HepG2 (cell line): ENCODE data around the gene FSTL1. TPM values are rescaled to one million over a fixed set of nuclear protein-coding genes. Genes with fewer than 3 reads are reported as not detected.

ENCODE experiments used
- ATF4 ChIP-seq, 2 experiments: fragments of 450-650 bp in 1 of 2; sonication (generic) in 1 of 2; formaldehyde crosslinking; IDR thresholded peaks; 2 replicates each; pipeline versions ENCODE4 v1.5.0 to v1.8.0; 2020 to 2022; ENCODE audit warnings: mild to moderate bottlenecking in 1 of 2, missing genetic modification reagents in 1 of 2
- DDIT3 ChIP-seq: sonication (generic); formaldehyde crosslinking; IDR thresholded peaks from 2 replicates; pipeline ENCODE4 v1.4.0; 2020; ENCODE audit warnings: mild to moderate bottlenecking, missing genetic modification reagents
- GLMP ChIP-seq: sonication (generic); formaldehyde crosslinking; IDR thresholded peaks from 2 replicates; pipeline ENCODE4 v1.9.0; 2021; ENCODE audit warnings: missing genetic modification reagents, mild to moderate bottlenecking, borderline replicate concordance
- GMEB1 ChIP-seq: sonication (generic); formaldehyde crosslinking; IDR thresholded peaks from 2 replicates; pipeline ENCODE4 v1.5.1; 2020; ENCODE audit warnings: missing genetic modification reagents, mild to moderate bottlenecking, borderline replicate concordance
- HNF1A ChIP-seq, 2 experiments: sonication (generic) in 1 of 2; formaldehyde crosslinking in 1 of 2; IDR thresholded peaks; 2 replicates each; pipeline versions ENCODE4 v1.4.0 to v1.6.1; 2016 to 2020; ENCODE audit warnings: borderline replicate concordance in 1 of 2, low read depth in 1 of 2, mild to moderate bottlenecking in 1 of 2, missing genetic modification reagents in 1 of 2
- HNRNPK ChIP-seq: fragments of 200-400 bp; formaldehyde crosslinking; IDR thresholded peaks from 2 replicates; pipeline ENCODE4 v1.6.1; 2018; ENCODE audit warnings: low read length, low read depth, moderate library complexity, mild to moderate bottlenecking; ENCODE audit not compliant: poor library complexity, severe bottlenecking
- MAFG ChIP-seq: sonication (generic); formaldehyde crosslinking; IDR thresholded peaks from 2 replicates; pipeline ENCODE4 v1.5.1; 2020; ENCODE audit warnings: mild to moderate bottlenecking, missing genetic modification reagents
- PCBP1 ChIP-seq: fragments of 200-400 bp; formaldehyde crosslinking; IDR thresholded peaks from 2 replicates; pipeline ENCODE4 v1.6.1; 2017; ENCODE audit warnings: mild to moderate bottlenecking, low read depth, low read length, borderline replicate concordance
- RCOR2 ChIP-seq: IDR thresholded peaks from 2 replicates; pipeline ENCODE4 v1.6.1; 2016; ENCODE audit warnings: missing biosample characterization, missing genetic modification reagents
- SATB2 ChIP-seq: sonication (generic); formaldehyde crosslinking; IDR thresholded peaks from 2 replicates; pipeline ENCODE4 v1.5.0; 2020; ENCODE audit warnings: missing genetic modification reagents
- YEATS2 ChIP-seq: sonication (generic); formaldehyde crosslinking; IDR thresholded peaks from 2 replicates; pipeline ENCODE4 v1.4.0; 2020; ENCODE audit warnings: missing genetic modification reagents, borderline replicate concordance
- ZBTB10 ChIP-seq: sonication (generic); formaldehyde crosslinking; IDR thresholded peaks from 2 replicates; pipeline ENCODE4 v1.4.0; 2020; ENCODE audit warnings: missing genetic modification reagents, borderline replicate concordance
- ZNF350 ChIP-seq: sonication (generic); formaldehyde crosslinking; IDR thresholded peaks from 2 replicates; pipeline ENCODE4 v1.4.0; 2020; ENCODE audit warnings: mild to moderate bottlenecking, low read depth, missing genetic modification reagents, borderline replicate concordance
- ZNF564 ChIP-seq: sonication (generic); formaldehyde crosslinking; IDR thresholded peaks from 2 replicates; pipeline ENCODE4 v1.8.1; 2023; ENCODE audit warnings: mild to moderate bottlenecking, missing genetic modification reagents
- ZNF788 ChIP-seq: sonication (generic); formaldehyde crosslinking; IDR thresholded peaks from 2 replicates; pipeline ENCODE4 v1.5.0; 2020; ENCODE audit warnings: mild to moderate bottlenecking, missing genetic modification reagents, borderline replicate concordance
- polyA plus RNA-seq, 8 experiments: library from polyadenylated mRNA; depleted of rRNA in 3 of 8; stranded (reverse) in 7 of 8; unstranded in 1 of 8; fragments of >200 nt; fragmentation: Illumina TruSeq in 4 of 8; extraction: Trizol in 4 of 8; gene quantifications; 2 replicates each; pipeline versions ENCODE4 v1.2.1 to v1.2.3, GENCODE V29; 2011 to 2016; ENCODE audit warnings: low read depth in 4 of 8, missing spikeins in 1 of 8, mixed read lengths in 1 of 8; ENCODE audit not compliant: insufficient read depth in 1 of 8
- total RNA-seq, 5 experiments: library from RNA; depleted of rRNA; stranded (reverse); fragments of >200 nt; fragmentation: Illumina TruSeq; extraction: Trizol; gene quantifications; 2 replicates each; pipeline ENCODE4 v1.2.3, GENCODE V29; 2016; ENCODE audit warnings: low read depth in 1 of 5

Gene FSTL1
- total and polyA plus RNA-seq, 2 of the 13 experiments (the other 11 are each of a cell fraction or from before 2014, with no cell fraction given), result 0.07 to 0.29 TPM

GRCh38 chr3:120348991-120349854, 101.6 kb downstream of the FSTL1 start, which contains the start of gene LRRC58 (continued):
- peak; percentile 91 for TF ChIP-seq ZNF788 (CRISPR knock-in tag)
- TF ChIP-seq ZNF564 (CRISPR knock-in tag), result no peak; the same call in 1 of the 2 replicates
- no peak for TF ChIP-seq RCOR2 (CRISPR knock-in tag)
- no peak for TF ChIP-seq MAFG (CRISPR knock-in tag)
- TF ChIP-seq HNF1A (IDR thresholded peaks at IDR 0.05; ENCODE audit: low read depth), result no peak
- no peak; the same call in 1 of the 2 replicates for TF ChIP-seq HNF1A (CRISPR knock-in tag; IDR thresholded peaks at IDR 0.05; ENCODE audit: borderline replicate concordance)
- peak; percentile 95 for TF ChIP-seq SATB2 (CRISPR knock-in tag)
- 0 out of 2 replicates have a peak, but pooled peaks have one; percentile 15 for TF ChIP-seq ZNF350 (CRISPR knock-in tag)
- TF ChIP-seq YEATS2 (CRISPR knock-in tag), result peak; percentile 61; the same call in 1 of the 2 replicates
- peak; percentile 77 for TF ChIP-seq GMEB1 (CRISPR knock-in tag)
- TF ChIP-seq PCBP1, result no peak
- TF ChIP-seq ZBTB10 (CRISPR knock-in tag), result peak; percentile 90
- TF ChIP-seq DDIT3 (CRISPR knock-in tag), result no peak
- TF ChIP-seq HNRNPK, result peak; percentile 32
- TF ChIP-seq ATF4 (CRISPR knock-in tag; IDR thresholded peaks at IDR 0.05), result 0 out of 4 replicates have a peak, but pooled peaks of 1 of the 2 experiments have one; percentile 39
- no peak for TF ChIP-seq GLMP
